ENCODE measurements around the gene COMP.
A peak's percentile ranks its signal among the peaks of the same experiment; 100 is the strongest.
"Not testable (repeated sequence)": the region's sequence is repeated elsewhere in the genome, so short reads cannot be mapped to it uniquely, and the experiment has no call there.

The COMP gene

GRCh38 chr19:18790566-18791314 is at the start of gene COMP:
COMP (minus strand) TSS chr19:18791305; CDS start chr19:18791269, 36 bp downstream.
- Mint-ChIP-seq H3K36me3 (peaks cover 2% of the 10 kb centered on the region), H3K27me3 (peaks cover 47% of the 10 kb centered on the region)

GRCh38 chr19:18840288-18841267 is 49.5 kb upstream of the COMP start:
- Mint-ChIP-seq H3K27me3 (no peaks in the 10 kb centered on the region), H3K4me1 (peaks cover 91% of the 10 kb centered on the region), H3K4me3 (peak overlapping the region; percentile 11), H3K9me3 (no peaks in the 10 kb centered on the region), H3K27ac (peak overlapping the region; percentile 72), H3K36me3 (peaks cover 10% of the 10 kb centered on the region)

More at GRCh38 chr19:18790566-18791314, at the start of gene COMP:
- H3K27ac Mint-ChIP-seq, result peak within 1 kb of the TSS; percentile 60
- H3K9me3 Mint-ChIP-seq, result no peaks in the 10 kb centered on the region
- peak within 1 kb of the TSS; percentile 80 for H3K4me3 Mint-ChIP-seq
- peaks cover 29% of the 10 kb centered on the region for H3K4me1 Mint-ChIP-seq

- H3K27me3 Mint-ChIP-seq, result no peaks in the 10 kb centered on the region
- no peak overlapping the region for H3K27ac Mint-ChIP-seq
- no peaks in the 10 kb centered on the region for H3K9me3 Mint-ChIP-seq
- H3K36me3 Mint-ChIP-seq, result peaks cover 10% of the 10 kb centered on the region
- H3K4me3 Mint-ChIP-seq, result no peak overlapping the region
- peaks cover 92% of the 10 kb centered on the region for H3K4me1 Mint-ChIP-seq
Measured at GRCh38 chr19:18839465-18840287, 48.6 kb upstream of the COMP start.

- Mint-ChIP-seq H3K36me3 (peaks cover 17% of the 10 kb centered on the region), H3K27me3 (no peaks in the 10 kb centered on the region), H3K4me3 (peak overlapping the region; percentile 88), H3K27ac (no peak overlapping the region), H3K9me3 (no peaks in the 10 kb centered on the region), H3K4me1 (peaks cover 61% of the 10 kb centered on the region)
Measured at GRCh38 chr19:18834644-18834984, 43.5 kb upstream of the COMP start.

- Mint-ChIP-seq H3K4me1 (peaks cover 56% of the 10 kb centered on the region), H3K27ac (peak overlapping the region; percentile 90), H3K4me3 (peak overlapping the region; percentile 88), H3K9me3 (no peaks in the 10 kb centered on the region), H3K27me3 (no peaks in the 10 kb centered on the region), H3K36me3 (peaks cover 17% of the 10 kb centered on the region)
Measured at GRCh38 chr19:18833849-18834643, 42.9 kb upstream of the COMP start.

GRCh38 chr19:18833141-18833476 is 42.0 kb upstream of the COMP start:
- Mint-ChIP-seq H3K4me1 (peaks cover 50% of the 10 kb centered on the region), H3K9me3 (no peaks in the 10 kb centered on the region), H3K36me3 (peaks cover 17% of the 10 kb centered on the region), H3K27me3 (no peaks in the 10 kb centered on the region), H3K27ac (peak overlapping the region; percentile 96), H3K4me3 (peak overlapping the region; percentile 88)

GRCh38 chr19:18832306-18833140 is 41.4 kb upstream of the COMP start:
- Mint-ChIP-seq H3K27me3 (no peaks in the 10 kb centered on the region), H3K9me3 (no peaks in the 10 kb centered on the region), H3K27ac (peak overlapping the region; percentile 96), H3K4me1 (peaks cover 44% of the 10 kb centered on the region), H3K36me3 (peaks cover 14% of the 10 kb centered on the region), H3K4me3 (peak overlapping the region; percentile 88)

- no peaks in the 10 kb centered on the region for H3K27me3 Mint-ChIP-seq
- H3K4me3 Mint-ChIP-seq, result peak within 1 kb of the TSS; percentile 88
- no peaks in the 10 kb centered on the region for H3K9me3 Mint-ChIP-seq
- H3K27ac Mint-ChIP-seq, result peak within 1 kb of the TSS; percentile 96
- peaks cover 36% of the 10 kb centered on the region for H3K4me1 Mint-ChIP-seq
- H3K36me3 Mint-ChIP-seq, result peaks cover 13% of the 10 kb centered on the region
Measured at GRCh38 chr19:18831524-18832305, 40.6 kb upstream of the COMP start, which contains the start of gene UPF1. UPF1 (plus strand) TSS chr19:18831959; CDS start chr19:18832210, 251 bp downstream.

- no peaks in the 10 kb centered on the region for H3K9me3 Mint-ChIP-seq
- peaks cover 23% of the 10 kb centered on the region for H3K4me1 Mint-ChIP-seq
- no peak overlapping the region for H3K4me3 Mint-ChIP-seq
- peaks cover 9% of the 10 kb centered on the region for H3K36me3 Mint-ChIP-seq
- H3K27ac Mint-ChIP-seq, result no peak overlapping the region
- H3K27me3 Mint-ChIP-seq, result no peaks in the 10 kb centered on the region
Measured at GRCh38 chr19:18830488-18830887, 39.4 kb upstream of the COMP start.

GRCh38 chr19:18828786-18829185 is 37.7 kb upstream of the COMP start:
- Mint-ChIP-seq H3K9me3 (no peaks in the 10 kb centered on the region), H3K36me3 (peaks cover under 1% of the 10 kb centered on the region), H3K27ac (no peak overlapping the region), H3K4me3 (no peak overlapping the region), H3K4me1 (peaks cover 6% of the 10 kb centered on the region), H3K27me3 (no peaks in the 10 kb centered on the region)

GRCh38 chr19:18817574-18817973 is 26.5 kb upstream of the COMP start:
- Mint-ChIP-seq H3K4me1 (no peaks in the 10 kb centered on the region), H3K9me3 (no peaks in the 10 kb centered on the region), H3K27me3 (no peaks in the 10 kb centered on the region), H3K36me3 (no peaks in the 10 kb centered on the region), H3K4me3 (no peak overlapping the region), H3K27ac (no peak overlapping the region)

- not testable (repeated sequence) for H3K9me3 Mint-ChIP-seq, H3K4me1 Mint-ChIP-seq, H3K4me3 Mint-ChIP-seq, H3K36me3 Mint-ChIP-seq, H3K27me3 Mint-ChIP-seq, H3K27ac Mint-ChIP-seq
Measured at GRCh38 chr19:18816645-18817044, 25.5 kb upstream of the COMP start.

- Mint-ChIP-seq H3K4me1 (no peaks in the 10 kb centered on the region), H3K4me3 (no peak overlapping the region), H3K27ac (no peak overlapping the region), H3K27me3 (no peaks in the 10 kb centered on the region), H3K36me3 (no peaks in the 10 kb centered on the region), H3K9me3 (no peaks in the 10 kb centered on the region)
Measured at GRCh38 chr19:18815673-18816072, 24.6 kb upstream of the COMP start.
